CD4-positive, alpha-beta T cell (primary cell): Measurements from ENCODE around the gene KLRF1. TPM values are rescaled to one million over a fixed set of nuclear protein-coding genes. Genes with fewer than 3 reads are reported as not detected.

ENCODE experiments used
- ATAC-seq: fragments of 200-7000 bp; cut with Tn5 transposase; one replicate; pipeline ENCODE4 v1.10.0; 2022; ENCODE audit warnings: mild to moderate bottlenecking; ENCODE audit not compliant: poor library complexity
- CTCF ChIA-PET: fragments of 350-600 bp; sonication (Branson Sonifier 250); formaldehyde crosslinking; loops from one replicate; lab custom pipeline; 2021; ENCODE audit warnings: antibody characterized with exemption, inconsistent platforms; lab: Charles Lee
- POLR2A ChIA-PET: fragments of 350-600 bp; sonication (Branson Sonifier 250); formaldehyde crosslinking; loops from one replicate; lab custom pipeline; 2021; ENCODE audit warnings: antibody characterized with exemption, inconsistent platforms; lab: Charles Lee
- DNase-seq, 14 experiments: peaks; one replicate each; pipeline ENCODE4 v3.0.0-alpha.2; 2013 to 2020; ENCODE audit warnings: mixed read lengths in 2 of 14
- H3K27ac ChIP-seq, 2 donors: one replicate each; pipeline versions ENCODE4 v1.5.1 to v1.7.0; 2013; ENCODE audit warnings: low read length in 2 of 2, low read depth in 1 of 2, mild to moderate bottlenecking in 1 of 2
- H3K27me3 ChIP-seq, 2 experiments: 1 replicate in 1 of 2; 2 replicates in 1 of 2; pipeline versions ENCODE4 v1.6.1 to v1.7.0; 2013; ENCODE audit warnings: low read length in 2 of 2, control low read depth in 1 of 2, mild to moderate bottlenecking in 1 of 2, moderate library complexity in 1 of 2; ENCODE audit not compliant: insufficient read depth in 2 of 2, control insufficient read depth in 1 of 2
- H3K36me3 ChIP-seq: one replicate; pipeline ENCODE4 v1.6.1; 2013; ENCODE audit warnings: low read length, control low read depth; ENCODE audit not compliant: insufficient read depth
- H3K4me1 ChIP-seq: one replicate; pipeline ENCODE4 v1.6.1; 2013; ENCODE audit warnings: low read length, control low read depth; ENCODE audit not compliant: insufficient read depth
- H3K4me3 ChIP-seq: one replicate; pipeline ENCODE4 v1.5.1; 2013; ENCODE audit warnings: mild to moderate bottlenecking, low read length, moderate library complexity
- H3K9me3 ChIP-seq, 2 experiments: 1 replicate in 1 of 2; 2 replicates in 1 of 2; pipeline versions ENCODE4 v1.6.1 to v1.7.0; 2013; ENCODE audit warnings: low read length in 2 of 2, mild to moderate bottlenecking in 2 of 2, control low read depth in 1 of 2, moderate library complexity in 1 of 2; ENCODE audit not compliant: control insufficient read depth in 1 of 2, insufficient read depth in 1 of 2
- H3K27ac Mint-ChIP-seq: one replicate; pipeline ENCODE4 v1.8.0; 2020; ENCODE audit warnings: mixed read lengths
- H3K27me3 Mint-ChIP-seq: one replicate; pipeline ENCODE4 v1.8.0; 2021; ENCODE audit warnings: mixed read lengths
- H3K36me3 Mint-ChIP-seq: one replicate; pipeline ENCODE4 v1.8.0; 2021; ENCODE audit warnings: low read depth, mixed read lengths
- H3K4me1 Mint-ChIP-seq: one replicate; pipeline ENCODE4 v1.8.0; 2021; ENCODE audit warnings: low read depth, mixed read lengths
- H3K4me3 Mint-ChIP-seq: one replicate; pipeline ENCODE4 v1.8.0; 2020; ENCODE audit warnings: mild to moderate bottlenecking, mixed read lengths
- H3K9me3 Mint-ChIP-seq: one replicate; pipeline ENCODE4 v1.8.0; 2020; ENCODE audit warnings: mixed read lengths
- CTCF ChIP-seq: fragments of 200-600 bp; IDR thresholded peaks from one replicate; pipeline ENCODE4 v1.8.0; 2022; ENCODE audit warnings: antibody characterized with exemption, mild to moderate bottlenecking
- intact Hi-C, 2 experiments: fragments of 100-400 bp; cut with DNase I in 1 of 2; cut with micrococcal nuclease in 1 of 2; formaldehyde crosslinking; loops; one replicate each; pipeline versions ENCODE4 v1.15.1 to v1.9.0; 2023 to 2025; cut with DNase I, micrococcal nuclease
- total RNA-seq, 174 experiments: library from RNA in 2 of 174; stranded (reverse) in 2 of 174; gene quantifications; one replicate each; pipeline ENCODE4 v1.2.3 and lab custom pipeline; 2021 to 2026

Gene KLRF1
- total RNA-seq, 2 experiments from 2014 or later, result 0.44 TPM; not detected in 1

DNA sequence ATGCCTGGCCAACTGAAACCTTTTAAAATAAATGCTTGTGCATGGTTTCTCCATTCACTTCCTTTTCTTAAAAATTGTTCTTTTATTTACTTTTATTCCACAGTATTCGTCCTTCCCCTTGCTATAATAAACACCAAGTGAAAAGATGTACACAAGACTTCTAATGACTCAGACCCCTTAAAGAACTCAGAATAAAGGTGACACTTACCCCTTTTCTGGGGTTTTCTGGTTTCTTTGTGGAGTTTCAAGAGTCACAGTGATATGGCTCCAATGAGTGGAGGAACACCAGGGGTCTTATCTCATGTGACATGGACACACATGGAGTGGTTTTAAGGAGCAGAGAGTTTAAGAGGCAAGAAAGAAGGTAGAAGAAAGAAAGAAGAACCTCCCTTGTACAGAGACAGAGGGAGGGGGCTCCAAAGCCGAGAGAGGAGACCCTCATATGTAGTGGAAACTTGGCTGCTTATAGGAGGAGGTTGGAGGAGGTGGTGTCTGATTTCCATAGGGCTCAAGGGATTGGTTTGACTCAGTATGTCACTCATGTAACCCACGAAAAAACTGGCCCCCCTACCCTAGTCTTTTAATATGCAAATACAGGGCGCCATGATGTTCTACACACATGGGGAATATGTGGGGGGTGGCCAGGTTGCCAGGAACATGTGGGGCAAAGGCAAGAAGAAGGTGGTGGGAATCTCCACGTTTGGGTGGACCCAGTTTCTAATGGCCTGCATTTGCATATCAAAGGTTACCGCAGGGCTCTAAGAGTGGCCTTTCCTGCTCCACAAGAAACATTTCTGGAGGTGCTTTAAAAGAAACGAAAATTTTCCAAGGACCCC, 44.5 kb upstream of the KLRF1 start:
- Mint-ChIP-seq H3K4me1 (peaks cover 44% of the 10 kb centered on the region), H3K4me3 (no peak overlapping the region), H3K9me3 (peaks cover 2% of the 10 kb centered on the region), H3K27me3 (no peaks in the 10 kb centered on the region), H3K36me3 (no peaks in the 10 kb centered on the region), H3K27ac (no peak overlapping the region)
- H3K27me3 ChIP-seq, result no peaks in the 10 kb centered on the region
- ATAC-seq (no peak), DNase-seq (no peak)
- H3K36me3 ChIP-seq, result no peaks in the 10 kb centered on the region
- H3K27ac ChIP-seq, result no peak overlapping the region
- POLR2A ChIA-PET, result interaction anchor here (1.4 kb wide), 1 partner anchor 10 kb away, joined by 3 read pairs; no protein-coding TSS in a partner anchor
- H3K9me3 ChIP-seq, result no peaks in the 10 kb centered on the region
- no peak overlapping the region for H3K4me3 ChIP-seq
- intact Hi-C loops, result no loop called here
- no peak for TF ChIP-seq CTCF
- CTCF ChIA-PET, result no interaction called here
- H3K4me1 ChIP-seq, result peaks cover 7% of the 10 kb centered on the region

GRCh38 chr12:9784326-9784725, 43.0 kb upstream of the KLRF1 start:
- DNase-seq, result no peak
- Histone ChIP-seq H3K27me3 (no peaks in the 10 kb centered on the region), H3K9me3 (no peaks in the 10 kb centered on the region), H3K36me3 (no peaks in the 10 kb centered on the region), H3K4me3 (no peak overlapping the region), H3K27ac (no peak overlapping the region), H3K4me1 (peaks cover 7% of the 10 kb centered on the region)
- ChIA-PET POLR2A (interaction anchor here (1.1 to 1.4 kb wide), 2 partner anchors 26 to 29 kb away, joined by 3 to 4 read pairs; no protein-coding TSS in a partner anchor), CTCF (interaction anchor here (0.7 to 1.2 kb wide), 2 partner anchors 13 to 34 kb away, joined by 3 to 4 read pairs; no protein-coding TSS in a partner anchor)
- intact Hi-C loops, result no loop called here
- Mint-ChIP-seq H3K27ac (no peak overlapping the region), H3K4me1 (peaks cover 32% of the 10 kb centered on the region), H3K27me3 (no peaks in the 10 kb centered on the region), H3K36me3 (no peaks in the 10 kb centered on the region), H3K9me3 (peaks cover 2% of the 10 kb centered on the region), H3K4me3 (no peak overlapping the region)
- ATAC-seq, result no peak
- TF ChIP-seq CTCF, result no peak

DNA sequence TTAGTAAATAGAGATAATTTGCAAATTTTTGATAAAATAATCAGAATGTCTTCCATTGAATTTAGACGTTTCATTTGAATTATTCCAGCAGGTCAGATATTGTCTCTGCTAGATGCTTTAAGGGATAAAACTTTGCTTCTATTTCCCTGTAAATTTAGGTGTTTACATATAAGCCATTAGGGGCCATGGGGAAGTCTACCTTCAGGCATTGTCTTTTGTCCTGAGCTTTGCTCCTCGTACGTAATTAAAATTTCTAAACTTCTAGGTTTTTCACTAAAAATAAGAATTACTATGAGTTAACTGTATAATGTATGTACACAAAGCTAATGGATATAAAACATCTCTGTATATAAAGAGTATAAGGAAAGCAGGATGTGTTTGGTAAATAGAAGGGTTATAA, 42.5 kb upstream of the KLRF1 start:
- intact Hi-C loops, result no loop called here
- Histone ChIP-seq H3K36me3 (no peaks in the 10 kb centered on the region), H3K27ac (no peak overlapping the region), H3K4me3 (no peak overlapping the region), H3K9me3 (no peaks in the 10 kb centered on the region), H3K27me3 (no peaks in the 10 kb centered on the region), H3K4me1 (peaks cover 7% of the 10 kb centered on the region)
- TF ChIP-seq CTCF, result no peak
- Mint-ChIP-seq H3K27ac (no peak overlapping the region), H3K36me3 (no peaks in the 10 kb centered on the region), H3K4me3 (no peak overlapping the region), H3K4me1 (peaks cover 27% of the 10 kb centered on the region), H3K9me3 (peaks cover 2% of the 10 kb centered on the region), H3K27me3 (no peaks in the 10 kb centered on the region)
- ATAC-seq, result no peak
- no peak for DNase-seq
- POLR2A ChIA-PET, result interaction anchor here (1.1 to 1.4 kb wide), 2 partner anchors 26 to 29 kb away, joined by 3 to 4 read pairs; no protein-coding TSS in a partner anchor
- CTCF ChIA-PET, result interaction anchor here (1.2 kb wide), 1 partner anchor 35 kb away, joined by 4 read pairs; no protein-coding TSS in a partner anchor
